CD8-positive, alpha-beta memory T cell (primary cell): ENCODE measurements around the gene TMEM255B. TPM values are rescaled to one million over a fixed set of nuclear protein-coding genes. Genes with fewer than 3 reads are reported as not detected.

ENCODE experiments used
- CTCF ChIA-PET: fragments of 350-600 bp; sonication (Branson Sonifier 250); formaldehyde crosslinking; loops from one replicate; lab custom pipeline; 2021; ENCODE audit warnings: antibody characterized with exemption; lab: Charles Lee
- POLR2A ChIA-PET: fragments of 350-600 bp; sonication (Branson Sonifier 250); formaldehyde crosslinking; loops from one replicate; lab custom pipeline; 2021; ENCODE audit warnings: antibody characterized with exemption; lab: Charles Lee
- DNase-seq, 5 donors: peaks; one replicate each; pipeline versions ENCODE4 v3.0.0 to v3.0.0-alpha.2; 2020 to 2022; ENCODE audit warnings: mixed read lengths in 1 of 5
- H3K27ac ChIP-seq: one replicate; pipeline ENCODE4 v1.7.0; 2013; ENCODE audit warnings: low read depth, mild to moderate bottlenecking, low read length, moderate library complexity
- H3K27me3 ChIP-seq: 2 replicates; pipeline ENCODE4 v1.7.0; 2013; ENCODE audit warnings: low read length, mild to moderate bottlenecking; ENCODE audit not compliant: insufficient read depth, poor library complexity, severe bottlenecking
- H3K36me3 ChIP-seq: 2 replicates; pipeline ENCODE4 v1.7.0; 2013; ENCODE audit warnings: mild to moderate bottlenecking, low read length, moderate library complexity; ENCODE audit not compliant: insufficient read depth
- H3K4me1 ChIP-seq: 2 replicates; pipeline ENCODE4 v1.7.0; 2013; ENCODE audit warnings: mild to moderate bottlenecking, low read length, moderate library complexity; ENCODE audit not compliant: insufficient read depth
- H3K4me3 ChIP-seq: 2 replicates; pipeline ENCODE4 v1.7.0; 2013; ENCODE audit warnings: mild to moderate bottlenecking, low read length
- H3K9me3 ChIP-seq: 2 replicates; pipeline ENCODE4 v1.7.0; 2013; ENCODE audit warnings: mild to moderate bottlenecking, low read length
- H3K27ac Mint-ChIP-seq, 8 donors: one replicate each; pipeline ENCODE4 v1.8.0; 2020 to 2021; ENCODE audit warnings: mixed read lengths in 8 of 8, mild to moderate bottlenecking in 6 of 8, inconsistent platforms in 3 of 8, moderate library complexity in 3 of 8
- H3K27me3 Mint-ChIP-seq, 2 donors: one replicate each; pipeline ENCODE4 v1.8.0; 2020 to 2021; ENCODE audit warnings: mixed read lengths in 2 of 2, mild to moderate bottlenecking in 1 of 2, moderate library complexity in 1 of 2
- H3K36me3 Mint-ChIP-seq, 3 donors: one replicate each; pipeline ENCODE4 v1.8.0; 2020 to 2021; ENCODE audit warnings: mixed read lengths in 3 of 3, inconsistent platforms in 1 of 3, mild to moderate bottlenecking in 1 of 3
- H3K4me1 Mint-ChIP-seq, 3 donors: one replicate each; pipeline ENCODE4 v1.8.0; 2020 to 2021; ENCODE audit warnings: mixed read lengths in 3 of 3, inconsistent platforms in 1 of 3, mild to moderate bottlenecking in 1 of 3
- H3K4me3 Mint-ChIP-seq, 7 donors: one replicate each; pipeline ENCODE4 v1.8.0; 2020 to 2021; ENCODE audit warnings: mixed read lengths in 7 of 7, mild to moderate bottlenecking in 6 of 7, moderate library complexity in 4 of 7, inconsistent platforms in 2 of 7
- H3K9me3 Mint-ChIP-seq, 5 donors: one replicate each; pipeline ENCODE4 v1.8.0; 2020 to 2022; ENCODE audit warnings: mixed read lengths in 5 of 5, mild to moderate bottlenecking in 3 of 5, moderate library complexity in 2 of 5, inconsistent platforms in 1 of 5
- polyA plus RNA-seq: library from polyadenylated mRNA; unstranded; fragments of 300-500 nt; fragmentation: Illumina TruSeq; gene quantifications from one replicate; pipeline ENCODE4 v1.2.3, GENCODE V29; 2021
- total RNA-seq, 2 experiments: library from RNA; stranded (reverse); gene quantifications; one replicate each; pipeline ENCODE4 v1.2.3, GENCODE V29; 2021

TMEM255B gene
- total and polyA plus RNA-seq, 3 experiments from 2014 or later: 0.57 to 0.69 TPM; not detected in 1

DNA sequence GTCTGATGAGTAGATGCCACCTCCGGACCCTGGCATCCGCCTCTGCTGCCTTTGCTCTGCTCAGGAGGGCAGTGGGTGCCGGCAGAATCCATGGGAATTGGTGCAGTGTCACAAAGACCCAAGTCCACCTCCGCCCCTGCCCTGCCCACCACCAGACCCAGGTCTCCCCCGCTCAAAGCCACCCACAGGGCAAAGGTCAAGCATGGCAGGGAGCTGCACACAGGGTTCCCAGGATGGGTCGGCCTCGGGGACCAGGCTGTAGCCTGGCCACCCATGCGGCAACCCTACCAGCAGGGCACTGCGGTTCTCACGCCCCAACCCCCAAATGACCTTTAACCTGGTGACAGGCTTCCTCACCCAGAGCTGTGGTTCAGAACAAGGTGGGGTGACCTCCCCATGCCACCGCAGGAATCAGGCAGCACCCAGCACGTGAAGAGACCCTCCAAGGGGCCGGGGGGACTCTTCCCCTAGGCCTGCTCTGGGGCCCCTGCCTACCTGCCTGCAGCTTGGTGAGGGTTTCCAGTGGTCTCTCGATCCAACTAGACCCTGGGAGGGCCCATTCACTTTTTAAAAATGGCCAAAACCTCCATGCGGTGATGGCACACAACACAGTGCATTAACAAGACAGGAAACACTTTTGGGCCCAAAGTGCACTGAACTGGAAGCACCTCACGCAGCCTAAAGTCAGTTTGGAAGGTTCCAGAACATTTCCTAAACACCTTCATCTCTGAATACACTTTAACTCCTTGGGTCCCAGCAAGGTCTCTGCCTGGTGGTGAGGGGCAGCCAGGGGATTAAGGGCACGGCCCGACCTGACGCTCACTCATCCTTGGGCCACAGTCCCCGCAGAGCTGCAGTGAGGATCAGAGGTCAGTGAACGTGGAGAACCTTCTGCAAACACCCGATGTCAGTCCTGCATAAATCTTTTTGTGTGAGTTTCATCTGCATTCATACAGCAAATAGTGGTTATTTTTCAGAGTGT is 93.8 kb downstream of the TMEM255B start:
- peak in 1 of 5 donors; percentile 26 for DNase-seq
- Mint-ChIP-seq H3K36me3 (no peaks in the 10 kb centered on the region), H3K9me3 (no peaks in the 10 kb centered on the region), H3K4me1 (peaks cover 17 to 29% (median 18%) of the 10 kb centered on the region in 3 donors), H3K27me3 (no peaks in the 10 kb centered on the region), H3K4me3 (no peak overlapping the region), H3K27ac (no peak overlapping the region)
- ChIA-PET CTCF (no interaction called here), POLR2A (no interaction called here)
- Histone ChIP-seq H3K4me1 (peaks cover 16% of the 10 kb centered on the region), H3K4me3 (no peak overlapping the region), H3K36me3 (no peaks in the 10 kb centered on the region), H3K27me3 (no peaks in the 10 kb centered on the region), H3K9me3 (no peaks in the 10 kb centered on the region), H3K27ac (peak overlapping the region; percentile 12)

DNA sequence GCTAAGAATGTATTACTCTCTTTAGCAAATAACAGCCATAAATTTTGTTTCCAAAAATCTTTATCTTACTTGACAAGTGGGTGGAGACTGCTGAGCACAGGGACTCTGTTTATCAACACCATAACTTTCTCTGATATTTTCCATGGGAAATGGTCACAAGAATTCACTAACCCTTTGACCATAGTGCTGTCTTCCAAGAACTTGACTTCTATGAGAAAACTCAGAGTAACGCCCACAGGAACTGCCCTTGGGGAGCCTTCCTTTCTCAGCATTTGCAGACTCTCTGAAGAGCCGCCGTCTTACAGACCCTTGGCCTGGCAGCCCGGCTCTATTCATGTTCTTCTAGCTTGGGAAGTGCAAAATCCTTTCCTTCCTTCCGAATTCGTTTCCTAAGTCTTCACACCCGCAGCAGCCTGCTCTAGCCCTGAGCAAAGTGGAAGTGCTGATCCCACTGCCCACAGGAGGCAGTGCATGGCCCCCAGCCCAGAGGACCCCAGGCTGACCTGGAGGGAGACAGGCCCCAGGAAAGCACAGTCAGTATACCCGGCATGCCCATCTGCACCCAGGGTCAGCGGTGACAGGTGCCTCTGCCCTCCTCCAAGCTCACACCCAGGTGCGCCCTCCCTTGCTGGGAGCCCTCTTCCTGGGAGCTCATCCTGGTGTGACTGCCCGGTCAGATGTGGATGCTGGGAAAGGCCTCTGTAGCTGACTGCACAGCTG is 94.7 kb downstream of the TMEM255B start:
- Mint-ChIP-seq H3K27ac (no peak overlapping the region), H3K9me3 (no peaks in the 10 kb centered on the region), H3K4me3 (no peak overlapping the region), H3K4me1 (peaks cover 17 to 26% (median 18%) of the 10 kb centered on the region in 3 donors), H3K27me3 (no peaks in the 10 kb centered on the region), H3K36me3 (no peaks in the 10 kb centered on the region)
- peaks cover 16% of the 10 kb centered on the region for H3K4me1 ChIP-seq
- H3K4me3 ChIP-seq: no peak overlapping the region
- no peaks in the 10 kb centered on the region for H3K9me3 ChIP-seq
- no peak for DNase-seq
- CTCF ChIA-PET: no interaction called here
- POLR2A ChIA-PET: no interaction called here
- no peaks in the 10 kb centered on the region for H3K27me3 ChIP-seq
- H3K36me3 ChIP-seq: no peaks in the 10 kb centered on the region
- peak overlapping the region; percentile 55 for H3K27ac ChIP-seq

DNA sequence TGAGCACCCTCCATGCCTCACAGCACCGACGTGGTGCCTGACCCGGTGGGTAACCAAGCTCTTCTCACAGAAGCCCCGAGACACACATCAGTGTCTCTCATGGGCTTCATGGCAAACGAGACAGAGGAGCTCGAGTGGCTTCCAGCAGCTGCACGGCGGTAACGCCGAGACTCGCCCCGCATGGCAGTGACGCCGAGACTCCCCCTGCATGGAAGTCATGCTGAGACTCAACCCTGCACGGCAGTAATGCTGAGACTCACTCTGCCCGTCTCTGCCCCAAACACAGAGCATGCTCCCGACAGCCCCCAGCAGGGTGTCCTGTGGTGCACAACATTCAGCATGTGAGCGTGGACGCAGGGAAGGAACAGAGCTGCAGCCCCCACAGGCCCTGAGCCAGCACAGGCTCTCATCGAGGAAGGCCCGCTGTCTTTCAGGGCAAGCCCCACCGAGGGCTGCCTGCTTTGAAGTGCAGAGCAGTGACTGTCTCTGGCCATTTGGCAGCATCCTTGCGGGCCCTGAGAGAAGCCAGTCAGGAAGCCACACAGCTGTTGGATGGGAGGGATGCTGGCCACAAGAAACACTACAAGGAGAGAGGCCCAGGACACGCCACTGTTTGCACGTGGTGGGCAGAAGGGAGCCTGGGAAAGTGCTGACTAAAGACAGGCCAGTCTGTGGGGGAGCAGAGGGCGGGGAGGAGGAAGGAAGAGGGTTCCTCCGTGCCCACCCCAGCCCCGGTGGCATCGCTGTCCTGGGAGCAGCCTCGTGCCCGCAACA is 95.4 kb downstream of the TMEM255B start:
- Histone ChIP-seq H3K4me1 (peaks cover 16% of the 10 kb centered on the region), H3K4me3 (no peak overlapping the region), H3K36me3 (no peaks in the 10 kb centered on the region), H3K27me3 (no peaks in the 10 kb centered on the region), H3K9me3 (no peaks in the 10 kb centered on the region), H3K27ac (peak overlapping the region; percentile 55)
- Mint-ChIP-seq H3K27me3 (no peaks in the 10 kb centered on the region), H3K9me3 (no peaks in the 10 kb centered on the region), H3K4me3 (peak overlapping the region in 5 of 7 donors; percentile 13 to 61 (median 55)), H3K36me3 (no peaks in the 10 kb centered on the region), H3K27ac (no peak overlapping the region), H3K4me1 (peaks cover 17 to 26% (median 18%) of the 10 kb centered on the region in 3 donors)
- no peak for DNase-seq
- POLR2A ChIA-PET: no interaction called here
- CTCF ChIA-PET: no interaction called here

DNA sequence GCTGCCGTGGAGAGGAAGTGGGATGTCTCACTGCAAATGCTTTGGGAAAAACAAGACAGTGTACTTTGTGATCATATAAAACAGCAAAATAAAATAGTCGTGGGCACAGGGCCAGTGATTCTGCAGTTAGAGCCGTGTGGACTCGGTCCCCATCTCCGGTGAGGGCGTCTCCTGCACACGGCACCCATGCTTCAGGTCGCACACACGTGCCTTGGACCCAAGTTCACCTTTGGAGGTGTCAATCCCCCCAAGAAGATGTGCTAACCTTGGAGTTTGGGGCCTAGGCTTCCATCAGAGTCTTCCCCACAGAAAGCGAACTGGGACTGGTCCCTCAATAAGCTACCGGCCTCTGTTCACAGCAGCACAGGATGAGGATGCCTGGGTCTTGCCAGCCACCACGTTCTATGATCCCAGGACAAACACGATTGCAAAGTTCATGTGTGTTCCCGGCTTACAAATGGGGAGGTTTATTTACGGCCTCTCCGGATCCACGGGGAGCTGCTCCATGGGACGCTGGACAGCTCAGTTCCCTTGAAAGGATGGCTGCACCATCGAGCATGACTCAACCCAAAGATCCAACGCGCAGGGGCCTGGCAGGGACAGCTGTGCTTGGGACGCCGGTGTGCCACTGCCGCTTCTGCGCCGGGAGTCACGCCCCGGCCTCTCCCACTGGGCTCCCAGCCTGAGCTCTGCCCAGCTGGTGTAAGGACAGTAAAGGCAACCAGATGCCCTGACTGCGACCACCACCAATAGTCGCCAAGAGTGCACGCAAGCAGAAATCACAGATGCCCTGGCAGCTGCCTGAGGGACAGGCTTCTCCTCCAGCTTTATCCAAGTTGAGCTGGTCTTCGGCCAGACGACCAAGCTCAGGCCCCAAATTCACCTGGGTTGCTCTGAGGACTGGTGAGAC is 96.2 kb downstream of the TMEM255B start:
- Mint-ChIP-seq H3K27me3 (peaks cover 0 to 1% of the 10 kb centered on the region in 2 donors), H3K9me3 (no peaks in the 10 kb centered on the region), H3K27ac (no peak overlapping the region), H3K4me1 (peaks cover 17 to 26% (median 18%) of the 10 kb centered on the region in 3 donors), H3K36me3 (no peaks in the 10 kb centered on the region), H3K4me3 (peak overlapping the region in 2 of 7 donors; percentile 36 to 58)
- Histone ChIP-seq H3K4me3 (no peak overlapping the region), H3K4me1 (peaks cover 16% of the 10 kb centered on the region), H3K27ac (no peak overlapping the region), H3K36me3 (no peaks in the 10 kb centered on the region), H3K27me3 (no peaks in the 10 kb centered on the region), H3K9me3 (no peaks in the 10 kb centered on the region)
- no peak for DNase-seq
- ChIA-PET POLR2A (no interaction called here), CTCF (no interaction called here)

DNA sequence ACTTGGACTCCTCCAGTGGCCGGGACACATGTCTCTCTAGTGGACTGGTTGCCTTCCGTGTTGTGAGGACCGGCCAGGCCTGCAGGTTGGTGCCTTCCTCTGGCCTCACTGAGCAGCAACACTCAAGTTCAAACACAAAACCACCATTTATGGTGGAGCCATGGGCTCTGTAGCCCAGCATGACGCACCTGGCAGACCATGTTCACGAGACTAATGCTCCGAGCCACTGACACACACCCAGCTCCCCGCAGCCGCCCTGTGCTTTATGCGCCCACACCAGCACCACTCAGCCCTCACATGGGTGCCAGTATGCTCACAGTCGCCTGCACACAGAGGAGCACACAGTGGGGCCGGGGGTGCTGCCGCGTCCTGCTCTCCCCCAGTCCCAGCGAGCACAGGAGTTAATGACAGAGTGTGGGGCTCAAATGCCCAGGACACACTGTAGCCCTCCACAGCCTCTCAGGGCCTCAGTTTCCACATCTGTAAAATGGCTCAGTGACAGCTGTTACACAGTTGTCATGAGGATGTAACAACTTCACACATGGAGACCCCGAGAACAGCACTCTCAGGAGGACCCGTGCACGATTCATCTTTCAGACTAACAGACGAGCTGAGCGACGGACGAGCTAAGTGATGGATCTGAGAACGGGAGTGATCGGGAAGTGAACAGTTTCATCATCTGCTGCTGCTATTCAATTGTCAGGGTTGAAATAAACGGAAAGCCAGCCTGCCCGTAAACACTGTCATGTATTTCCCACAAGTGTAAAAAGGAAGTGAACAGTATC is 97.1 kb downstream of the TMEM255B start:
- ChIA-PET POLR2A (no interaction called here), CTCF (no interaction called here)
- Histone ChIP-seq H3K27ac (no peak overlapping the region), H3K4me3 (no peak overlapping the region), H3K9me3 (no peaks in the 10 kb centered on the region), H3K27me3 (no peaks in the 10 kb centered on the region), H3K36me3 (no peaks in the 10 kb centered on the region), H3K4me1 (peaks cover 16% of the 10 kb centered on the region)
- no peak overlapping the region for H3K4me3 Mint-ChIP-seq
- DNase-seq: no peak
- peaks cover 17 to 26% (median 18%) of the 10 kb centered on the region in 3 donors for H3K4me1 Mint-ChIP-seq
- H3K27ac Mint-ChIP-seq: no peak overlapping the region
- H3K9me3 Mint-ChIP-seq: no peaks in the 10 kb centered on the region
- H3K36me3 Mint-ChIP-seq: no peaks in the 10 kb centered on the region
- H3K27me3 Mint-ChIP-seq: peaks cover 0 to 1% of the 10 kb centered on the region in 2 donors

DNA sequence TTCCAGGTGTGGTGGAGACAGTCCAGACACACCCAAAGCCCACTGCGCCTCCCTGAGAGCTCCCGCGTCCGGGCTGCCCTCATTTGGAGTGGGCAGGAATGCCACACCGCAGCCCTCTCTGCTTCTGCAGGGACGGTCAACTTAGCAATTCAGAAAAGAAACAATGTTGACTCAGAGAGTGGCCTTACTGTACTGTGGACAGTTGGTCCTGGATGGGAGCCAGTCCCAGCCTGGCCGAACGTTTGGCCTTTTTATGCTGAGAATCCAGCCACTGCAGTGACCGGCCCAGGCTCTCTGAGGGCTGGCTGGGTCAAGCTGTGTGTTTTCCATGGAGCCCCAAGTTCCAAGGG is 97.7 kb downstream of the TMEM255B start:
- no peak overlapping the region for H3K27ac Mint-ChIP-seq
- no peaks in the 10 kb centered on the region for H3K9me3 Mint-ChIP-seq
- H3K36me3 Mint-ChIP-seq: no peaks in the 10 kb centered on the region
- Histone ChIP-seq H3K36me3 (no peaks in the 10 kb centered on the region), H3K27me3 (peaks cover 1% of the 10 kb centered on the region), H3K27ac (no peak overlapping the region), H3K4me3 (no peak overlapping the region), H3K4me1 (peaks cover 16% of the 10 kb centered on the region), H3K9me3 (no peaks in the 10 kb centered on the region)
- H3K27me3 Mint-ChIP-seq: peaks cover 0 to 1% of the 10 kb centered on the region in 2 donors
- DNase-seq: no peak
- peaks cover 17 to 26% (median 18%) of the 10 kb centered on the region in 3 donors for H3K4me1 Mint-ChIP-seq
- CTCF ChIA-PET: no interaction called here
- no peak overlapping the region for H3K4me3 Mint-ChIP-seq
- POLR2A ChIA-PET: no interaction called here
